Measurements from ENCODE around the gene AQP5.

AQP5 gene

GRCh38 chr12:49967777-49968250 is 6.1 kb downstream of the AQP5 start:
- TF ChIP-seq POLR2A (IDR thresholded peaks at IDR 0.05; ENCODE audit: extremely low read depth, insufficient read length) (no peak), MYC (IDR thresholded peaks at IDR 0.05; ENCODE audit: low read depth, low read length) (no peak), MAX (IDR thresholded peaks at IDR 0.05; ENCODE audit: low read depth, low read length) (no peak)
- TF ChIP-seq, protein P1, sequence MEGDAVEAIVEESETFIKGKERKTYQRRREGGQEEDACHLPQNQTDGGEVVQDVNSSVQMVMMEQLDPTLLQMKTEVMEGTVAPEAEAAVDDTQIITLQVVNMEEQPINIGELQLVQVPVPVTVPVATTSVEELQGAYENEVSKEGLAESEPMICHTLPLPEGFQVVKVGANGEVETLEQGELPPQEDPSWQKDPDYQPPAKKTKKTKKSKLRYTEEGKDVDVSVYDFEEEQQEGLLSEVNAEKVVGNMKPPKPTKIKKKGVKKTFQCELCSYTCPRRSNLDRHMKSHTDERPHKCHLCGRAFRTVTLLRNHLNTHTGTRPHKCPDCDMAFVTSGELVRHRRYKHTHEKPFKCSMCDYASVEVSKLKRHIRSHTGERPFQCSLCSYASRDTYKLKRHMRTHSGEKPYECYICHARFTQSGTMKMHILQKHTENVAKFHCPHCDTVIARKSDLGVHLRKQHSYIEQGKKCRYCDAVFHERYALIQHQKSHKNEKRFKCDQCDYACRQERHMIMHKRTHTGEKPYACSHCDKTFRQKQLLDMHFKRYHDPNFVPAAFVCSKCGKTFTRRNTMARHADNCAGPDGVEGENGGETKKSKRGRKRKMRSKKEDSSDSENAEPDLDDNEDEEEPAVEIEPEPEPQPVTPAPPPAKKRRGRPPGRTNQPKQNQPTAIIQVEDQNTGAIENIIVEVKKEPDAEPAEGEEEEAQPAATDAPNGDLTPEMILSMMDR (IDR thresholded peaks at IDR 0.05; ENCODE audit: low read depth, low read length), result no peak
- DNase-seq (ENCODE audit: low read depth), result no peak
- peak overlapping the region; percentile 28 for H3K4me3 ChIP-seq (ENCODE audit: low read depth, low read length)

DNA sequence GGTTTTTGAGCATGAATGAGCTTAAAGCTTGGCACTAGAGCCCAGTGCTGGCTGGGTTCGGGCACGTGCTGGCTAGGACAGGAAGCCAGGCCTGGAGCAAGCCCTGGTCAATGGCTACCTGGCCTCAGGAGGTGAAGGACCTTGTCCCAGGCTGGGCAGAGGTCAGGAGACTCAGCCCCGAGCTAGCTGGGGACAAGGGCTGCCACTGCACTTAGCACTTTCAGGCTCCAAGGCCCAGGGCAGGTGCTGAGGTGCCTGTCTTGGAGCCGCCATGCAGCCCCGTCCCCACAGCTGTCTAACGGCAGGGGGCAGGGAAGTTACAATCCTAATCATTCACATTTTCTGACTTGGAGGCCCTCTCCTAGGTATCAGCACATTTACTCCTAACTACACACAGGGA is 6.8 kb downstream of the AQP5 start:
- no peak for DNase-seq (ENCODE audit: low read depth)
- H3K4me3 ChIP-seq (ENCODE audit: low read depth, low read length), result no peak overlapping the region
- TF ChIP-seq, protein P1 (IDR thresholded peaks at IDR 0.05; ENCODE audit: low read depth, low read length), result no peak
- no peak for TF ChIP-seq POLR2A (IDR thresholded peaks at IDR 0.05; ENCODE audit: extremely low read depth, insufficient read length)

GRCh38 chr12:49969027-49969426 is 7.4 kb downstream of the AQP5 start:
- no peak overlapping the region for H3K4me3 ChIP-seq (ENCODE audit: low read depth, low read length)
- no peak for DNase-seq (ENCODE audit: low read depth)
- TF ChIP-seq, protein P1 (IDR thresholded peaks at IDR 0.05; ENCODE audit: low read depth, low read length), result no peak
- no peak for TF ChIP-seq MAX (IDR thresholded peaks at IDR 0.05; ENCODE audit: low read depth, low read length)
- TF ChIP-seq POLR2A (IDR thresholded peaks at IDR 0.05; ENCODE audit: extremely low read depth, insufficient read length), result no peak
- TF ChIP-seq MYC (IDR thresholded peaks at IDR 0.05; ENCODE audit: low read depth, low read length), result no peak

DNA sequence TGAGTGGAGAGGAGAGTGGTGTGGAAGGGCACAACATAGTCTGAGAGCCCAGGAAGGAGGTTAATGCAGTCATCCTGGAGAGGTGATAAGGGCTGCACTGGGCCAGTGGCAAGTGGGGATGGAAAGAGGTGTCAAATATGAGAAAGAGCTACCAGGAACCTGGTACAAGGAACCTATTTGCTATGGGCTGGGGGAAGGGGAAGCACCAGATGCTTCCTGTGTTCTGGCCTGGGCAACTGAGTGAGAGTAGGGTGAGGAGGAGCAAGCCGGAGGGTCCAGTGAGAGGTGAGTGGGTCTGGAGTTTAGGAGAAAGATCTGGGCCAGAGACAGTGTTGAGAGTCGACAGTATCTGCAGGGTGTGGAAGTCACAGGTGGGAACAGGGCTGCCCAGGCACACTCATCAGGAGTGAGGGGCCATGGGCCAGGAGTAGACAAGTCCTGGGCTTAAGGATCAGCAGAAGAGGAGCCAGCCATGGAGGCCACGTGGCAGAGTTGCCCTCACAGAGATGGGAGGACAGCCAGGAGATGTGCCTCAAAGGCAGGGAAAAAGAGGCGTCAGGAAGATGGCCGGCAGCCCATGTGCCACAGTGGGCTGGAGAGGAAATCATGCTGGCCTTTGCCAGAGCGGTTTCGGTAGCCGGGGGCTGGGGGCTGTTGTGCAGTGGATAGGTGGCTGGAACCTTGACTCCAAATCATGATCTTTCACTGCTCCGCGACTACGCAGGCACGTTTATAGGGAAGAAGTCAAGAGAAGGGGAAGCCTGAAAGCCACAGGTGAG is 8.2 kb downstream of the AQP5 start:
- no peak overlapping the region for H3K4me3 ChIP-seq (ENCODE audit: low read depth, low read length)
- no peak for DNase-seq (ENCODE audit: low read depth)
- TF ChIP-seq POLR2A (IDR thresholded peaks at IDR 0.05; ENCODE audit: extremely low read depth, insufficient read length) (no peak), MYC (IDR thresholded peaks at IDR 0.05; ENCODE audit: low read depth, low read length) (no peak), MAX (IDR thresholded peaks at IDR 0.05; ENCODE audit: low read depth, low read length) (no peak)
- TF ChIP-seq, protein P1 (IDR thresholded peaks at IDR 0.05; ENCODE audit: low read depth, low read length), result no peak

GRCh38 chr12:49970658-49971057 is 9.0 kb downstream of the AQP5 start:
- H3K4me3 ChIP-seq (ENCODE audit: low read depth, low read length), result no peak overlapping the region
- DNase-seq (ENCODE audit: low read depth), result no peak
- TF ChIP-seq MYC (IDR thresholded peaks at IDR 0.05; ENCODE audit: low read depth, low read length), result no peak
- no peak for TF ChIP-seq POLR2A (IDR thresholded peaks at IDR 0.05; ENCODE audit: extremely low read depth, insufficient read length)
- TF ChIP-seq, protein P1 (IDR thresholded peaks at IDR 0.05; ENCODE audit: low read depth, low read length), result no peak
- no peak for TF ChIP-seq MAX (IDR thresholded peaks at IDR 0.05; ENCODE audit: low read depth, low read length)
